Liver (tissue), 9 donors: ENCODE measurements around the gene HACD2. TPM values are rescaled to one million over a fixed set of nuclear protein-coding genes. Genes with fewer than 3 reads are reported as not detected.

Experiments
- DNase-seq: peaks from one replicate; pipeline ENCODE4 v3.0.0-alpha.2; 2017; ENCODE audit warnings: low spot score
- H3K27ac ChIP-seq, 2 donors: one replicate each; pipeline ENCODE4 v1.7.0; 2013; ENCODE audit warnings: inconsistent platforms in 2 of 2, low read length in 2 of 2, control low read depth in 1 of 2, low read depth in 1 of 2, mild to moderate bottlenecking in 1 of 2
- H3K27me3 ChIP-seq, 4 donors: one replicate each; pipeline versions ENCODE4 v1.6.1 to v1.7.0; 2013; ENCODE audit warnings: low read length in 3 of 4, inconsistent platforms in 1 of 4, mild to moderate bottlenecking in 1 of 4, moderate library complexity in 1 of 4; ENCODE audit not compliant: control insufficient read depth in 4 of 4, insufficient read depth in 4 of 4
- H3K36me3 ChIP-seq, 4 donors: one replicate each; pipeline versions ENCODE4 v1.6.1 to v1.7.0; 2013; ENCODE audit warnings: low read length in 3 of 4, mild to moderate bottlenecking in 3 of 4, low read depth in 1 of 4, moderate library complexity in 1 of 4; ENCODE audit not compliant: control insufficient read depth in 4 of 4, insufficient read depth in 3 of 4
- H3K4me1 ChIP-seq, 4 donors: one replicate each; pipeline versions ENCODE4 v1.6.1 to v1.7.0; 2013; ENCODE audit warnings: low read length in 3 of 4, mild to moderate bottlenecking in 3 of 4, moderate library complexity in 1 of 4; ENCODE audit not compliant: control insufficient read depth in 4 of 4, insufficient read depth in 4 of 4
- H3K4me3 ChIP-seq, 3 donors: one replicate each; pipeline versions ENCODE4 v1.6.1 to v1.7.0; 2013; ENCODE audit warnings: low read length in 3 of 3, control low read depth in 1 of 3, low read depth in 1 of 3, mild to moderate bottlenecking in 1 of 3
- H3K9ac ChIP-seq, 2 donors: one replicate each; pipeline ENCODE4 v1.7.0; 2013; ENCODE audit warnings: low read length in 2 of 2, mild to moderate bottlenecking in 2 of 2, moderate library complexity in 2 of 2, control low read depth in 1 of 2, low read depth in 1 of 2
- H3K9me3 ChIP-seq, 4 donors: one replicate each; pipeline versions ENCODE4 v1.6.1 to v1.7.0; 2013; ENCODE audit warnings: low read length in 3 of 4; ENCODE audit not compliant: control insufficient read depth in 4 of 4
- ATF3 ChIP-seq: IDR thresholded peaks from 2 replicates; pipeline ENCODE4 v1.6.1; 2016; ENCODE audit warnings: antibody characterized with exemption
- EGR1 ChIP-seq, 2 donors: IDR thresholded peaks; 2 replicates each; pipeline ENCODE4 v1.6.1; 2016 to 2018; ENCODE audit warnings: antibody characterized with exemption in 2 of 2, low read depth in 2 of 2
- FOXA1 ChIP-seq: IDR thresholded peaks from 2 replicates; pipeline ENCODE4 v1.6.1; 2016; ENCODE audit warnings: antibody characterized with exemption
- FOXA2 ChIP-seq: IDR thresholded peaks from 2 replicates; pipeline ENCODE4 v1.6.1; 2016; ENCODE audit warnings: antibody characterized with exemption
- GABPA ChIP-seq, 2 donors: IDR thresholded peaks in 1 of 2; conservative IDR thresholded peaks in 1 of 2; 2 replicates each; pipeline ENCODE4 v1.6.1; 2016; ENCODE audit warnings: antibody characterized with exemption in 2 of 2, mild to moderate bottlenecking in 1 of 2, moderate library complexity in 1 of 2
- HNF4A ChIP-seq, 2 donors: conservative IDR thresholded peaks; 2 replicates each; pipeline ENCODE4 v1.6.1; 2016; ENCODE audit warnings: antibody characterized with exemption in 2 of 2, mild to moderate bottlenecking in 2 of 2
- HNF4G ChIP-seq: IDR thresholded peaks from 2 replicates; pipeline ENCODE4 v1.6.1; 2016; ENCODE audit warnings: antibody characterized with exemption
- JUND ChIP-seq, 2 donors: IDR thresholded peaks; 2 replicates each; pipeline ENCODE4 v1.6.1; 2016; ENCODE audit warnings: antibody characterized with exemption in 2 of 2
- MAX ChIP-seq: IDR thresholded peaks from 2 replicates; pipeline ENCODE4 v1.6.1; 2016; ENCODE audit warnings: antibody characterized with exemption
- NR2F2 ChIP-seq: IDR thresholded peaks from 2 replicates; pipeline ENCODE4 v1.6.1; 2016; ENCODE audit warnings: antibody characterized with exemption
- RAD21 ChIP-seq, 2 donors: IDR thresholded peaks; 2 replicates each; pipeline ENCODE4 v1.6.1; 2016; ENCODE audit warnings: antibody characterized with exemption in 2 of 2, mild to moderate bottlenecking in 2 of 2
- RXRA ChIP-seq, 2 donors: IDR thresholded peaks; 2 replicates each; pipeline ENCODE4 v1.6.1; 2017 to 2018; ENCODE audit warnings: antibody characterized with exemption in 2 of 2, mild to moderate bottlenecking in 1 of 2
- TAF1 ChIP-seq: conservative IDR thresholded peaks from 2 replicates; pipeline ENCODE4 v1.6.1; 2016; ENCODE audit warnings: antibody characterized with exemption, mild to moderate bottlenecking
- ZBTB33 ChIP-seq: IDR thresholded peaks from 2 replicates; pipeline ENCODE4 v1.6.1; 2016; ENCODE audit warnings: antibody characterized with exemption
- WGBS: extraction: QIAGEN DNeasy Blood & Tissue Kit; methylation state at CpG from one replicate; pipeline ENCODE4 v1.1.7; 2013; 5-methylcytosine and 5-hydroxymethylcytosine counted together
- polyA plus RNA-seq, 2 donors: library from polyadenylated mRNA; stranded (reverse) in 1 of 2; unstranded in 1 of 2; fragments of 200-250 nt in 1 of 2; fragments of >200 nt in 1 of 2; fragmentation: Nextera tagmentation in 1 of 2; extraction: Ambion mirVana in 1 of 2; gene quantifications; one replicate each; pipeline versions ENCODE4 v1.2.1 to v1.2.3, GENCODE V29; 2013 to 2015
- total RNA-seq, 2 donors: library from RNA; depleted of rRNA; stranded (reverse); fragments of >200 nt; gene quantifications; one replicate each; pipeline ENCODE4 v1.2.3, GENCODE V29; 2014
- TF ChIP-seq, protein P1 (sequence below): IDR thresholded peaks from 2 replicates; pipeline ENCODE4 v1.6.1; 2016; ENCODE audit warnings: antibody characterized with exemption, mild to moderate bottlenecking
- TF ChIP-seq, protein P2 (sequence below): fragments of 150-350 bp; IDR thresholded peaks from 2 replicates; pipeline ENCODE4 v1.5.1; 2017; ENCODE audit warnings: improper control_type of control experiment, low read depth, low read length; ENCODE audit not compliant: missing input control
- donor health status: healthy.
- donor health status: healthy.
- donor health status: healthy.
- donor health status: healthy.
- donor health status: healthy.

The HACD2 gene
- total and polyA plus RNA-seq, 4 donors = 14.8 to 45.2 (median 25.2) TPM

GRCh38 chr3:123562547-123562946, 22.3 kb downstream of the HACD2 start (continued):
- TF ChIP-seq, protein P1, sequence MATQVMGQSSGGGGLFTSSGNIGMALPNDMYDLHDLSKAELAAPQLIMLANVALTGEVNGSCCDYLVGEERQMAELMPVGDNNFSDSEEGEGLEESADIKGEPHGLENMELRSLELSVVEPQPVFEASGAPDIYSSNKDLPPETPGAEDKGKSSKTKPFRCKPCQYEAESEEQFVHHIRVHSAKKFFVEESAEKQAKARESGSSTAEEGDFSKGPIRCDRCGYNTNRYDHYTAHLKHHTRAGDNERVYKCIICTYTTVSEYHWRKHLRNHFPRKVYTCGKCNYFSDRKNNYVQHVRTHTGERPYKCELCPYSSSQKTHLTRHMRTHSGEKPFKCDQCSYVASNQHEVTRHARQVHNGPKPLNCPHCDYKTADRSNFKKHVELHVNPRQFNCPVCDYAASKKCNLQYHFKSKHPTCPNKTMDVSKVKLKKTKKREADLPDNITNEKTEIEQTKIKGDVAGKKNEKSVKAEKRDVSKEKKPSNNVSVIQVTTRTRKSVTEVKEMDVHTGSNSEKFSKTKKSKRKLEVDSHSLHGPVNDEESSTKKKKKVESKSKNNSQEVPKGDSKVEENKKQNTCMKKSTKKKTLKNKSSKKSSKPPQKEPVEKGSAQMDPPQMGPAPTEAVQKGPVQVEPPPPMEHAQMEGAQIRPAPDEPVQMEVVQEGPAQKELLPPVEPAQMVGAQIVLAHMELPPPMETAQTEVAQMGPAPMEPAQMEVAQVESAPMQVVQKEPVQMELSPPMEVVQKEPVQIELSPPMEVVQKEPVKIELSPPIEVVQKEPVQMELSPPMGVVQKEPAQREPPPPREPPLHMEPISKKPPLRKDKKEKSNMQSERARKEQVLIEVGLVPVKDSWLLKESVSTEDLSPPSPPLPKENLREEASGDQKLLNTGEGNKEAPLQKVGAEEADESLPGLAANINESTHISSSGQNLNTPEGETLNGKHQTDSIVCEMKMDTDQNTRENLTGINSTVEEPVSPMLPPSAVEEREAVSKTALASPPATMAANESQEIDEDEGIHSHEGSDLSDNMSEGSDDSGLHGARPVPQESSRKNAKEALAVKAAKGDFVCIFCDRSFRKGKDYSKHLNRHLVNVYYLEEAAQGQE = no peak
- TF ChIP-seq ATF3 = no peak

DNA sequence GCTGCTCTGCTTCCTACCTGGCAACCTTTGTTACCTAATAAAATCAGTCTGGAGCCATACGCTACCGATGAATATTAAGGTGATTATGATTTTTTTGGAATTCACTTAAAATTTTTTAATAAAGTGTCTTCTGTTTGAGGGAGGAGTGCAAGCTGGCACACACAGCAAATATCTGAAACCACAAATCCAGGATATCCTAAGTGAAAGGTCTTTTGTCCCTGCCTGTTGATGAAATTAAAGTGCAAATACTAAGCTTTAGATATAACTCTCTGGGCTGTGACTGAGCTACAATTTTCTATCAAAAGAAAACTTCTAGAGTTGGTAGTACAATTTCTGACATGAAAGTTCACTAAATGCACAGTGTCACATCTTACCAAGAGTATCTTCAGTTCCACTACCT, 23.7 kb downstream of the HACD2 start:
- H3K9me3 ChIP-seq = no peaks in the 10 kb centered on the region
- no peak overlapping the region for H3K27ac ChIP-seq
- H3K27me3 ChIP-seq = no peaks in the 10 kb centered on the region
- no peak overlapping the region for H3K9ac ChIP-seq
- H3K4me1 ChIP-seq = no peaks in the 10 kb centered on the region
- TF ChIP-seq FOXA2 (no peak), MAX (no peak), ZBTB33 (no peak), TAF1 (no peak), EGR1 (IDR thresholded peaks at IDR 0.05; ENCODE audit: low read depth in 2 of 2) (no peak), FOXA1 (no peak), GABPA (IDR thresholded peaks at IDR 0.05 in 1 of 2, conservative IDR thresholded peaks at IDR 0.05 in 1 of 2) (no peak), RAD21 (IDR thresholded peaks at IDR 0.05) (no peak), HNF4G (no peak), JUND (IDR thresholded peaks at IDR 0.05) (no peak), NR2F2 (no peak), RXRA (IDR thresholded peaks at IDR 0.05) (no peak), HNF4A (conservative IDR thresholded peaks at IDR 0.05) (no peak), ATF3 (no peak)
- TF ChIP-seq, protein P2, sequence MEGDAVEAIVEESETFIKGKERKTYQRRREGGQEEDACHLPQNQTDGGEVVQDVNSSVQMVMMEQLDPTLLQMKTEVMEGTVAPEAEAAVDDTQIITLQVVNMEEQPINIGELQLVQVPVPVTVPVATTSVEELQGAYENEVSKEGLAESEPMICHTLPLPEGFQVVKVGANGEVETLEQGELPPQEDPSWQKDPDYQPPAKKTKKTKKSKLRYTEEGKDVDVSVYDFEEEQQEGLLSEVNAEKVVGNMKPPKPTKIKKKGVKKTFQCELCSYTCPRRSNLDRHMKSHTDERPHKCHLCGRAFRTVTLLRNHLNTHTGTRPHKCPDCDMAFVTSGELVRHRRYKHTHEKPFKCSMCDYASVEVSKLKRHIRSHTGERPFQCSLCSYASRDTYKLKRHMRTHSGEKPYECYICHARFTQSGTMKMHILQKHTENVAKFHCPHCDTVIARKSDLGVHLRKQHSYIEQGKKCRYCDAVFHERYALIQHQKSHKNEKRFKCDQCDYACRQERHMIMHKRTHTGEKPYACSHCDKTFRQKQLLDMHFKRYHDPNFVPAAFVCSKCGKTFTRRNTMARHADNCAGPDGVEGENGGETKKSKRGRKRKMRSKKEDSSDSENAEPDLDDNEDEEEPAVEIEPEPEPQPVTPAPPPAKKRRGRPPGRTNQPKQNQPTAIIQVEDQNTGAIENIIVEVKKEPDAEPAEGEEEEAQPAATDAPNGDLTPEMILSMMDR = no peak
- TF ChIP-seq, protein P1 = no peak
- no peak for DNase-seq
- 76% methylated on average over 2 of the region's 2 CpGs for WGBS
- H3K4me3 ChIP-seq = no peak overlapping the region
- peaks cover 0 to 8% (median 4%) of the 10 kb centered on the region in 4 donors for H3K36me3 ChIP-seq
